ENCODE data around the gene NPFFR2.

GRCh38 chr4:72194453-72194852 is 162.7 kb downstream of the NPFFR2 start:
- TF ChIP-seq ZNF280B (CRISPR knock-in tag; IDR thresholded peaks at IDR 0.05) (no peak), CTCF (IDR thresholded peaks at IDR 0.05 in 2 of 3, conservative IDR thresholded peaks at IDR 0.05 in 1 of 3; ENCODE audit: insufficient read depth in 2 of 3, low read depth in 1 of 3, low read length in 3 of 3) (no peak), UBTF (IDR thresholded peaks at IDR 0.05; ENCODE audit: borderline replicate concordance in 1 of 2, low read depth in 2 of 2, low read length in 2 of 2) (no peak), IRF1 (CRISPR knock-in tag; IDR thresholded peaks at IDR 0.05; ENCODE audit: borderline replicate concordance) (no peak), NFIC (IDR thresholded peaks at IDR 0.05) (no peak), FOXJ3 (CRISPR knock-in tag; IDR thresholded peaks at IDR 0.05) (no peak), NONO (IDR thresholded peaks at IDR 0.05; ENCODE audit: low read depth in 2 of 2, low read length in 1 of 2) (no peak), HOMEZ (CRISPR knock-in tag; IDR thresholded peaks at IDR 0.05) (no peak)
